HEK293 (cell line): ENCODE results near the gene RGS6.

ENCODE experiments used
- CTCF ChIP-seq: fragments of 450-650 bp; formaldehyde crosslinking; IDR thresholded peaks from 2 replicates; pipeline ENCODE4 v1.5.1; 2016; ENCODE audit warnings: missing biosample characterization, missing genetic modification characterization
- HOXA7 ChIP-seq: sonication (generic); formaldehyde crosslinking; IDR thresholded peaks from 2 replicates; pipeline ENCODE4 v1.8.1; 2022; ENCODE audit warnings: missing genetic modification reagents, borderline replicate concordance
- ZBTB20 ChIP-seq: fragments of 450-650 bp; formaldehyde crosslinking; IDR thresholded peaks from 2 replicates; pipeline ENCODE4 v1.5.1; 2016; ENCODE audit warnings: missing biosample characterization, missing genetic modification characterization
- ZBTB7A ChIP-seq: fragments of 450-650 bp; formaldehyde crosslinking; IDR thresholded peaks from 2 replicates; pipeline ENCODE4 v1.5.1; 2016; ENCODE audit warnings: low read depth, missing biosample characterization, missing genetic modification characterization
- ZNF211 ChIP-seq: fragments of 450-650 bp; formaldehyde crosslinking; IDR thresholded peaks from 2 replicates; pipeline ENCODE4 v1.5.1; 2016; ENCODE audit warnings: low read depth, missing biosample characterization, missing genetic modification characterization
- ZNF214 ChIP-seq: fragments of 450-650 bp; formaldehyde crosslinking; IDR thresholded peaks from 2 replicates; pipeline ENCODE4 v1.5.1; 2017; ENCODE audit warnings: missing biosample characterization, mild to moderate bottlenecking, missing genetic modification characterization, borderline replicate concordance
- ZNF274 ChIP-seq, 2 experiments: fragments of 200-500 bp in 1 of 2; fragments of 450-650 bp in 1 of 2; sonication (Bioruptor generic) in 1 of 2; formaldehyde crosslinking in 1 of 2; IDR thresholded peaks; 2 replicates each; pipeline versions ENCODE4 v1.5.1 to v1.6.1; 2014 to 2016; ENCODE audit warnings: borderline replicate concordance in 1 of 2, inconsistent platforms in 1 of 2, low read length in 1 of 2, missing biosample characterization in 1 of 2, missing genetic modification characterization in 1 of 2
- ZNF292 ChIP-seq: fragments of 450-650 bp; formaldehyde crosslinking; IDR thresholded peaks from 2 replicates; pipeline ENCODE4 v1.5.1; 2016; ENCODE audit warnings: low read depth, missing biosample characterization, missing genetic modification characterization, borderline replicate concordance
- ZNF571 ChIP-seq: fragments of 450-650 bp; formaldehyde crosslinking; IDR thresholded peaks from 2 replicates; pipeline ENCODE4 v1.5.0; 2017; ENCODE audit warnings: missing biosample characterization, missing genetic modification characterization
- ZNF645 ChIP-seq: fragments of 450-650 bp; formaldehyde crosslinking; IDR thresholded peaks from 2 replicates; pipeline ENCODE4; 2016; ENCODE audit warnings: missing biosample characterization, missing genetic modification characterization
- ZNF768 ChIP-seq: fragments of 450-650 bp; formaldehyde crosslinking; IDR thresholded peaks from 2 replicates; pipeline ENCODE4 v1.5.1; 2018; ENCODE audit warnings: missing biosample characterization, mild to moderate bottlenecking, missing genetic modification characterization
- ZSCAN30 ChIP-seq: fragments of 450-650 bp; IDR thresholded peaks from 2 replicates; pipeline ENCODE4 v1.5.1; 2018; ENCODE audit warnings: missing biosample characterization, mild to moderate bottlenecking, missing genetic modification characterization, moderate library complexity

DNA sequence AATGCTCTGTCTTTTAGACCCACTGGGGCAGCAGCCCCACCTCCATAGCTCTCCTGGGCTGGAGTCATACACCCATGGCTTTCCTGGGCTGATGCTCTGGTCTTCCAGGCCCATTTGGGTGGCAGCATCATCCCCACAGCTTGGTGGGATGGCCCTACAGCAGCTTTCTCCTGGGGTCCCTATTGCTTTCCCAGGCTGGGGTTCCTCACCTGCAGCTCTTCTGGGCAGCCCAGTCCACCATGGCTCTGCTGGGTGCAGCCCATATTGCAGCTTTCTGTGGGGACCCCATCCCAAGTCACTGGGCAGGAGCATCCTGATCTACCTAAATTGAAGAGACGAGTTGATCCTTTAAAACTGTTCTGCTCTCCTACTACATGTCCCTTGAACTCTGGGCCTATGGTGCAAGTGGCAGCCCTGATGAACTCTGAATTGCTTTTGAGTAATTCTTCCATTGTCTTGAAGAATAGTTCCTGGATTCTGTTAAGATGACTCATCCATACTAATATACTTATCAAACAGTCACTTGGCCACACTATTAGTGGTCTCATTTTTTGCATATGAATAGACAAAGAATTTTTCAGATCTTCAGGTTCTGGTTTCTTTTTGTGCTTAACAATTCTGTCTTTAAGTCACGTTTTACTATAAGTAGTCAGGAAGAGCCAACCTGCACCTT is 571.6 kb downstream of the RGS6 start:
- TF ChIP-seq ZNF292 = no peak
- TF ChIP-seq ZNF571 (tag by site-specific recombination) = no peak
- TF ChIP-seq ZNF214 (tag by site-specific recombination) = no peak
- no peak for TF ChIP-seq ZNF645 (tag by site-specific recombination)
- TF ChIP-seq CTCF (tag by site-specific recombination) = no peak
- TF ChIP-seq ZBTB7A = no peak
- TF ChIP-seq ZBTB20 (tag by site-specific recombination) = no peak
- no peak for TF ChIP-seq ZNF768 (tag by site-specific recombination)
- TF ChIP-seq ZNF211 = no peak
- no peak for TF ChIP-seq ZNF274 (IDR thresholded peaks at IDR 0.05; ENCODE audit: low read length)
- no peak for TF ChIP-seq ZNF274 (tag by site-specific recombination; IDR thresholded peaks at IDR 0.05; ENCODE audit: borderline replicate concordance)
- no peak for TF ChIP-seq ZSCAN30 (tag by site-specific recombination)
- TF ChIP-seq HOXA7 (CRISPR knock-in tag) = no peak
